ENCODE measurements around the gene ABCA3.
A peak's percentile ranks its signal among the peaks of the same experiment; 100 is the strongest.

DNA sequence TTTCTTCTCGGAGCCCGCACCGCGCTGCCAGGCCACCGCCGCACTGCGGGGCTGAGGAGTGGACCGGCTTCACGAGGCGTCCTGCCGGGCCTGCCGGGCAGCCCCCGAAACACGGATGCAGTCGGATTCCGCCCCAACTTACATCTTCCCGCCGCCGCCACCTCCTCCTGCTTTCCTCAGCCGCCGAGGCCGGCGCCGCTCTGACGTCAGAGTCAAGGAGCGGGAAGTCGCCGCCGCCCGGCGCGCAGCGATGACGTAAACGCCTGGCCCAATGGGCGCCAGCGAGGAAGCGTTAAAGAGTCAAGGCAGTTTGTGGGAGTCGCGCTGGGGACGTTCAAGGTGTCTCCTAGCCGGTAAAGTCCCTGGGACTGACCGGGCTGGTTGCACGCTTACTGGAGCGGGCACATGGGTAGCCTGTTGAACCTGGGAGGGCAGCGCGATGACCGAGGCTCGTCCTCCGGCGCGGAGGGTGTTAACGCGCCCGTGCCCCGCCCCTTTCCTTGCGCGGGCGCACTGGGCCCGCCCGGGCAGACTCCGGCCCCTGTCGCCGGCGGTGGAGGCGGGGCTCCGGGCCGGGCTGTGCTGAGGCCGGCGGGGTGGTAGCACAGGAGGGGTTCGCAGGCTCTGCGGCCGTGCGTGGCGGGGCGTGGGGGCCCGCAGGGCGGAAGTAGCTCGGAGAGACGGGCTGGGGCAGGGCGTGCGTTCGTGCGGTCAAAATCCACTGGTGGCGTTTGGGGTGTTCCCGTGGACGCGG, 72.4 kb downstream of the ABCA3 start, which contains the start of gene RNPS1:
- TF ChIP-seq TAF1 (IDR thresholded peaks at IDR 0.05; ENCODE audit: low read depth, low read length) (peak; percentile 88), POLR2AphosphoS5 (IDR thresholded peaks at IDR 0.05; ENCODE audit: low read depth, low read length) (peak; percentile 93), POLR2A (IDR thresholded peaks at IDR 0.05; ENCODE audit: low read depth, low read length) (peak; percentile 93)

Measured in GM12891 (cell line).